Mesenchymal stem cell (in vitro differentiated cells and primary cell): ENCODE data around the gene SAMD1.
A peak's percentile ranks its signal among the peaks of the same experiment; 100 is the strongest.

Source experiments
- DNase-seq: peaks from one replicate; pipeline ENCODE4 v3.0.0-alpha.2; 2013
- H2AFZ ChIP-seq: one replicate; pipeline ENCODE4 v1.6.1; 2013; ENCODE audit warnings: low read depth, mild to moderate bottlenecking, control low read depth, inconsistent platforms, low read length, moderate library complexity
- H2AK5ac ChIP-seq: 2 replicates; pipeline ENCODE4 v1.6.1; 2013; ENCODE audit warnings: low read length, moderate library complexity, mild to moderate bottlenecking, inconsistent platforms; ENCODE audit not compliant: severe bottlenecking
- H2BK120ac ChIP-seq: one replicate; pipeline ENCODE4 v1.6.1; 2013; ENCODE audit warnings: low read depth, mild to moderate bottlenecking, inconsistent platforms, low read length, moderate library complexity
- H2BK12ac ChIP-seq, 2 experiments: one replicate each; pipeline ENCODE4 v1.6.1; 2013; ENCODE audit warnings: inconsistent platforms in 2 of 2, low read length in 2 of 2, mild to moderate bottlenecking in 2 of 2, moderate library complexity in 2 of 2, control low read depth in 1 of 2
- H2BK15ac ChIP-seq: one replicate; pipeline ENCODE4 v1.6.1; 2013; ENCODE audit warnings: mild to moderate bottlenecking, low read depth, inconsistent platforms; ENCODE audit not compliant: poor library complexity, severe bottlenecking
- H2BK5ac ChIP-seq: 2 replicates; pipeline ENCODE4 v1.6.1; 2013; ENCODE audit warnings: low read depth, mild to moderate bottlenecking, low read length, control low read depth, inconsistent platforms; ENCODE audit not compliant: poor library complexity, severe bottlenecking
- H3K14ac ChIP-seq, 2 experiments: one replicate each; pipeline ENCODE4 v1.6.1; 2013; ENCODE audit warnings: inconsistent platforms in 2 of 2, low read length in 2 of 2, control low read depth in 1 of 2, mild to moderate bottlenecking in 1 of 2, moderate library complexity in 1 of 2
- H3K18ac ChIP-seq, 2 experiments: one replicate each; pipeline ENCODE4 v1.6.1; 2013; ENCODE audit warnings: inconsistent platforms in 2 of 2, low read length in 2 of 2, control low read depth in 1 of 2, low read depth in 1 of 2, mild to moderate bottlenecking in 1 of 2
- H3K23ac ChIP-seq, 2 experiments: one replicate each; pipeline ENCODE4 v1.6.1; 2013; ENCODE audit warnings: inconsistent platforms in 2 of 2, low read length in 2 of 2, mild to moderate bottlenecking in 2 of 2, moderate library complexity in 2 of 2, control low read depth in 1 of 2
- H3K27ac ChIP-seq: 2 replicates; pipeline ENCODE4 v1.5.1; 2013; ENCODE audit warnings: mild to moderate bottlenecking, moderate library complexity, low read length, control low read depth, inconsistent platforms; ENCODE audit not compliant: poor library complexity, severe bottlenecking
- H3K27me3 ChIP-seq, 2 experiments: 2 replicates each; pipeline versions ENCODE4 v1.6.1 to v1.7.0; 2013; ENCODE audit warnings: low read length in 2 of 2, mild to moderate bottlenecking in 2 of 2, moderate library complexity in 2 of 2, control low read depth in 1 of 2, inconsistent platforms in 1 of 2; ENCODE audit not compliant: control insufficient read depth in 1 of 2, insufficient read depth in 1 of 2
- H3K36me3 ChIP-seq, 2 experiments: 2 replicates each; pipeline versions ENCODE4 v1.6.1 to v1.7.0; 2013; ENCODE audit warnings: low read length in 2 of 2, control low read depth in 1 of 2, inconsistent platforms in 1 of 2, low read depth in 1 of 2, mild to moderate bottlenecking in 1 of 2; ENCODE audit not compliant: insufficient read depth in 2 of 2, control insufficient read depth in 1 of 2
- H3K4ac ChIP-seq, 2 experiments: one replicate each; pipeline ENCODE4 v1.6.1; 2013; ENCODE audit warnings: inconsistent platforms in 2 of 2, low read length in 2 of 2, mild to moderate bottlenecking in 2 of 2, moderate library complexity in 2 of 2, control low read depth in 1 of 2, low read depth in 1 of 2
- H3K4me1 ChIP-seq: 2 replicates; pipeline ENCODE4 v1.6.1; 2013; ENCODE audit warnings: low read depth, low read length, control low read depth; ENCODE audit not compliant: control insufficient read depth, insufficient read depth
- H3K4me2 ChIP-seq: 2 replicates; pipeline ENCODE4 v1.6.1; 2013; ENCODE audit warnings: low read length, mild to moderate bottlenecking, inconsistent platforms; ENCODE audit not compliant: poor library complexity, severe bottlenecking
- H3K4me3 ChIP-seq, 2 experiments: 2 replicates each; pipeline versions ENCODE4 v1.5.1 to v1.7.0; 2013; ENCODE audit warnings: low read length in 2 of 2, mild to moderate bottlenecking in 2 of 2, control low read depth in 1 of 2, low read depth in 1 of 2; ENCODE audit not compliant: insufficient read depth in 1 of 2
- H3K79me1 ChIP-seq: replicated peaks from 2 replicates; pipeline ENCODE4 v1.6.1; 2013; ENCODE audit warnings: mild to moderate bottlenecking, control low read depth, low read length, inconsistent platforms; ENCODE audit not compliant: poor library complexity, severe bottlenecking
- H3K9ac ChIP-seq: 2 replicates; pipeline ENCODE4 v1.7.0; 2013; ENCODE audit warnings: mild to moderate bottlenecking, low read length, moderate library complexity
- H3K9me3 ChIP-seq: 2 replicates; pipeline ENCODE4 v1.7.0; 2013; ENCODE audit warnings: mild to moderate bottlenecking, low read length; ENCODE audit not compliant: control insufficient read depth
- H4K8ac ChIP-seq: one replicate; pipeline ENCODE4 v1.6.1; 2013; ENCODE audit warnings: inconsistent platforms, mild to moderate bottlenecking, low read length, moderate library complexity
- H4K91ac ChIP-seq: one replicate; pipeline ENCODE4 v1.6.1; 2013; ENCODE audit warnings: mild to moderate bottlenecking, low read length, inconsistent platforms
- WGBS: methylation state at CpG from one replicate; pipeline ENCODE4 v1.1.7; 2013; ENCODE audit warnings: mixed read lengths; 5-methylcytosine and 5-hydroxymethylcytosine counted together

Gene SAMD1

GRCh38 chr19:14105680-14106079 is 15.1 kb upstream of the SAMD1 start:
- peaks cover 5% of the 10 kb centered on the region for H3K4me1 ChIP-seq
- no peak overlapping the region for H3K14ac ChIP-seq
- no peaks in the 10 kb centered on the region for H3K27me3 ChIP-seq
- no peak overlapping the region for H3K9ac ChIP-seq
- no peak overlapping the region for H2BK120ac ChIP-seq
- no peak overlapping the region for H2BK5ac ChIP-seq
- H3K18ac ChIP-seq, result no peak overlapping the region
- H2AK5ac ChIP-seq, result no peak overlapping the region
- H2AFZ ChIP-seq, result no peak overlapping the region
- H4K91ac ChIP-seq, result no peak overlapping the region
- no peak for DNase-seq
- no peak overlapping the region for H2BK15ac ChIP-seq
- 97% methylated on average over 8 of the region's 8 CpGs for WGBS
- no peaks in the 10 kb centered on the region for H3K9me3 ChIP-seq
- H4K8ac ChIP-seq, result no peak overlapping the region
- H3K4me2 ChIP-seq, result no peak overlapping the region
- no peak overlapping the region for H3K27ac ChIP-seq
- H3K36me3 ChIP-seq, result peaks cover 46 to 60% of the 10 kb centered on the region in 2 experiments
- H3K79me1 ChIP-seq, result peaks cover 17% of the 10 kb centered on the region
- no peak overlapping the region for H3K4me3 ChIP-seq
- no peak overlapping the region for H2BK12ac ChIP-seq
- no peak overlapping the region for H3K23ac ChIP-seq
- H3K4ac ChIP-seq, result no peak overlapping the region

GRCh38 chr19:14103310-14103709 is 12.8 kb upstream of the SAMD1 start:
- Histone ChIP-seq H3K18ac (no peak overlapping the region), H3K9ac (no peak overlapping the region), H3K4me2 (no peak overlapping the region), H3K79me1 (peaks cover 13% of the 10 kb centered on the region), H3K4ac (no peak overlapping the region), H2BK5ac (no peak overlapping the region), H4K8ac (no peak overlapping the region), H3K36me3 (peaks cover 53 to 69% of the 10 kb centered on the region in 2 experiments), H2AFZ (no peak overlapping the region), H3K14ac (no peak overlapping the region), H2BK12ac (no peak overlapping the region), H2AK5ac (no peak overlapping the region), H3K4me1 (peaks cover 3% of the 10 kb centered on the region), H4K91ac (peak overlapping the region; percentile 8), H3K27me3 (no peaks in the 10 kb centered on the region), H2BK120ac (no peak overlapping the region), H3K4me3 (no peak overlapping the region), H2BK15ac (no peak overlapping the region), H3K9me3 (no peaks in the 10 kb centered on the region), H3K27ac (no peak overlapping the region), H3K23ac (no peak overlapping the region)
- DNase-seq, result no peak
- WGBS, result 100% methylated on average over 1 of the region's 1 CpG

- H4K8ac ChIP-seq, result no peak overlapping the region
- no peak overlapping the region for H2BK5ac ChIP-seq
- WGBS, result 94% methylated on average over 10 of the region's 10 CpGs
- no peak overlapping the region for H3K18ac ChIP-seq
- peaks cover under 1% of the 10 kb centered on the region for H3K4me1 ChIP-seq
- peaks cover 58 to 70% of the 10 kb centered on the region in 2 experiments for H3K36me3 ChIP-seq
- H3K4me2 ChIP-seq, result no peak overlapping the region
- H3K4ac ChIP-seq, result no peak overlapping the region
- no peak overlapping the region for H3K14ac ChIP-seq
- H3K27me3 ChIP-seq, result no peaks in the 10 kb centered on the region
- no peak for DNase-seq
- no peak overlapping the region for H2BK15ac ChIP-seq
- H3K9me3 ChIP-seq, result no peaks in the 10 kb centered on the region
- no peak overlapping the region for H2BK120ac ChIP-seq
- no peak overlapping the region for H2AK5ac ChIP-seq
- no peak overlapping the region for H3K23ac ChIP-seq
- H3K79me1 ChIP-seq, result peaks cover 9% of the 10 kb centered on the region
- H2BK12ac ChIP-seq, result no peak overlapping the region
- H3K9ac ChIP-seq, result peak overlapping the region; percentile 59
- no peak overlapping the region for H3K4me3 ChIP-seq
- no peak overlapping the region for H2AFZ ChIP-seq
- no peak overlapping the region for H3K27ac ChIP-seq
- H4K91ac ChIP-seq, result no peak overlapping the region
Observed at GRCh38 chr19:14102756-14103155, 12.2 kb upstream of the SAMD1 start.

GRCh38 chr19:14102102-14102696 is 11.6 kb upstream of the SAMD1 start:
- no peaks in the 10 kb centered on the region for H3K9me3 ChIP-seq
- WGBS, result 89% methylated on average over 11 of the region's 11 CpGs
- no peak overlapping the region for H2BK12ac ChIP-seq
- H3K4ac ChIP-seq, result no peak overlapping the region
- H4K8ac ChIP-seq, result no peak overlapping the region
- H2BK120ac ChIP-seq, result no peak overlapping the region
- H2AK5ac ChIP-seq, result no peak overlapping the region
- H4K91ac ChIP-seq, result no peak overlapping the region
- H3K79me1 ChIP-seq, result peaks cover 4% of the 10 kb centered on the region
- peak overlapping the region; percentile 59 for H3K9ac ChIP-seq
- peaks cover 63 to 70% of the 10 kb centered on the region in 2 experiments for H3K36me3 ChIP-seq
- no peak overlapping the region for H3K18ac ChIP-seq
- H2AFZ ChIP-seq, result no peak overlapping the region
- no peaks in the 10 kb centered on the region for H3K27me3 ChIP-seq
- H2BK15ac ChIP-seq, result no peak overlapping the region
- H3K4me2 ChIP-seq, result no peak overlapping the region
- H3K4me1 ChIP-seq, result no peaks in the 10 kb centered on the region
- H3K14ac ChIP-seq, result no peak overlapping the region
- no peak overlapping the region for H3K23ac ChIP-seq
- H3K4me3 ChIP-seq, result no peak overlapping the region
- no peak overlapping the region for H3K27ac ChIP-seq
- H2BK5ac ChIP-seq, result no peak overlapping the region
- no peak for DNase-seq
